H9 (cell line): ENCODE measurements around the gene PAGE3. TPM values are rescaled to one million over a fixed set of nuclear protein-coding genes. Genes with fewer than 3 reads are reported as not detected.

ENCODE experiments used
- DNase-seq: peaks from one replicate; pipeline ENCODE4 v3.0.0-alpha.2; 2017
- H2AFZ ChIP-seq: one replicate; pipeline ENCODE4 v1.6.1; 2013; ENCODE audit warnings: mild to moderate bottlenecking, low read length, control low read depth, moderate library complexity
- H2AK5ac ChIP-seq: 2 replicates; pipeline ENCODE4 v1.6.1; 2013; ENCODE audit warnings: low read length, control low read depth, mixed read lengths; ENCODE audit not compliant: insufficient read length
- H2BK120ac ChIP-seq: one replicate; pipeline ENCODE4 v1.6.1; 2013; ENCODE audit warnings: low read depth, mild to moderate bottlenecking, low read length, control low read depth, inconsistent platforms; ENCODE audit not compliant: poor library complexity, severe bottlenecking
- H2BK12ac ChIP-seq: 2 replicates; pipeline ENCODE4 v1.6.1; 2013; ENCODE audit warnings: low read length, control low read depth, mixed read lengths, low read depth; ENCODE audit not compliant: insufficient read length
- H2BK15ac ChIP-seq: 2 replicates; pipeline ENCODE4 v1.6.1; 2013; ENCODE audit warnings: low read depth, low read length, control low read depth
- H2BK20ac ChIP-seq: one replicate; pipeline ENCODE4 v1.6.1; 2013; ENCODE audit warnings: low read depth, mild to moderate bottlenecking, low read length, control low read depth, inconsistent platforms; ENCODE audit not compliant: poor library complexity, severe bottlenecking
- H2BK5ac ChIP-seq: 2 replicates; pipeline ENCODE4 v1.6.1; 2013; ENCODE audit warnings: low read length, control low read depth, mixed read lengths; ENCODE audit not compliant: insufficient read length
- H3K14ac ChIP-seq: 2 replicates; pipeline ENCODE4 v1.6.1; 2013; ENCODE audit warnings: low read length, control low read depth; ENCODE audit not compliant: insufficient read depth
- H3K18ac ChIP-seq: 2 replicates; pipeline ENCODE4 v1.6.1; 2013; ENCODE audit warnings: low read depth, mild to moderate bottlenecking, mixed read lengths, low read length, control low read depth; ENCODE audit not compliant: insufficient read length
- H3K23ac ChIP-seq: 2 replicates; pipeline ENCODE4 v1.6.1; 2013; ENCODE audit warnings: low read length, control low read depth, mixed read lengths, low read depth; ENCODE audit not compliant: insufficient read length
- H3K23me2 ChIP-seq: 2 replicates; pipeline ENCODE4 v1.6.1; 2013; ENCODE audit warnings: low read depth, mild to moderate bottlenecking, mixed read lengths, low read length, control low read depth; ENCODE audit not compliant: insufficient read length, poor library complexity, severe bottlenecking
- H3K27ac ChIP-seq: 2 replicates; pipeline ENCODE4 v1.5.1; 2013; ENCODE audit warnings: low read length, control low read depth, mixed read lengths, low read depth; ENCODE audit not compliant: insufficient read length
- H3K27me3 ChIP-seq: 2 replicates; pipeline ENCODE4 v1.6.1; 2013; ENCODE audit warnings: low read length, control low read depth, inconsistent platforms; ENCODE audit not compliant: insufficient read depth
- H3K4ac ChIP-seq: 2 replicates; pipeline ENCODE4 v1.6.1; 2013; ENCODE audit warnings: low read depth, mild to moderate bottlenecking, control low read depth, inconsistent platforms, low read length, moderate library complexity
- H3K4me1 ChIP-seq: 2 replicates; pipeline ENCODE4 v1.6.1; 2013; ENCODE audit warnings: low read length, control low read depth, inconsistent platforms; ENCODE audit not compliant: insufficient read depth
- H3K4me2 ChIP-seq: 2 replicates; pipeline ENCODE4 v1.6.1; 2013; ENCODE audit warnings: low read length, control low read depth, mixed read lengths; ENCODE audit not compliant: insufficient read length, insufficient read depth
- H3K56ac ChIP-seq: 2 replicates; pipeline ENCODE4 v1.6.1; 2013; ENCODE audit warnings: low read depth, mild to moderate bottlenecking, mixed read lengths, low read length, control low read depth; ENCODE audit not compliant: insufficient read length
- H3K79me1 ChIP-seq: 2 replicates; pipeline ENCODE4 v1.6.1; 2013; ENCODE audit warnings: low read depth, mild to moderate bottlenecking, moderate library complexity, low read length, control low read depth, inconsistent platforms; ENCODE audit not compliant: insufficient read depth, poor library complexity, severe bottlenecking
- H3K79me2 ChIP-seq: 2 replicates; pipeline ENCODE4 v1.6.1; 2013; ENCODE audit warnings: low read length, control low read depth, inconsistent platforms; ENCODE audit not compliant: insufficient read depth
- H3K9ac ChIP-seq: 2 replicates; pipeline ENCODE4 v1.6.1; 2013; ENCODE audit warnings: low read length, control low read depth, mixed read lengths; ENCODE audit not compliant: insufficient read length; ENCODE audit errors: extremely low read depth
- H3K9me3 ChIP-seq: one replicate; pipeline ENCODE4 v1.6.1; 2013; ENCODE audit warnings: low read depth, low read length, inconsistent platforms; ENCODE audit not compliant: control insufficient read depth
- H3T11ph ChIP-seq: one replicate; pipeline ENCODE4 v1.6.1; 2013; ENCODE audit warnings: mild to moderate bottlenecking, low read length, control low read depth, inconsistent platforms
- H4K20me1 ChIP-seq: one replicate; pipeline ENCODE4 v1.6.1; 2013; ENCODE audit not compliant: control insufficient read depth, insufficient read length, insufficient read depth
- H4K5ac ChIP-seq: 2 replicates; pipeline ENCODE4 v1.6.1; 2013; ENCODE audit warnings: low read depth, mild to moderate bottlenecking, mixed read lengths, low read length, control low read depth; ENCODE audit not compliant: insufficient read length
- H4K8ac ChIP-seq: replicated peaks from 2 replicates; pipeline ENCODE4 v1.6.1; 2013; ENCODE audit warnings: low read length, control low read depth, mixed read lengths, low read depth; ENCODE audit not compliant: insufficient read length
- H4K91ac ChIP-seq: 2 replicates; pipeline ENCODE4 v1.6.1; 2013; ENCODE audit warnings: low read depth, mild to moderate bottlenecking, moderate library complexity, mixed read lengths, low read length, control low read depth; ENCODE audit not compliant: insufficient read length
- H3K27ac Mint-ChIP-seq, 3 experiments: 2 replicates in 2 of 3; 3 replicates in 1 of 3; pipeline ENCODE4 v1.8.0; 2020 to 2021; ENCODE audit warnings: mixed read lengths in 3 of 3, mild to moderate bottlenecking in 1 of 3, moderate library complexity in 1 of 3
- H3K27me3 Mint-ChIP-seq: 2 replicates; pipeline ENCODE4 v1.8.0; 2021; ENCODE audit warnings: low read depth, mild to moderate bottlenecking, moderate library complexity, mixed read lengths
- H3K36me3 Mint-ChIP-seq, 3 experiments: 2 replicates in 2 of 3; 3 replicates in 1 of 3; pipeline ENCODE4 v1.8.0; 2020 to 2021; ENCODE audit warnings: low read depth in 3 of 3, mixed read lengths in 3 of 3; ENCODE audit not compliant: insufficient read depth in 1 of 3
- H3K4me1 Mint-ChIP-seq, 2 experiments: 2 replicates each; pipeline ENCODE4 v1.8.0; 2020; ENCODE audit warnings: mixed read lengths in 2 of 2
- H3K4me3 Mint-ChIP-seq, 2 experiments: 2 replicates in 1 of 2; 3 replicates in 1 of 2; pipeline ENCODE4 v1.8.0; 2020 to 2021; ENCODE audit warnings: mild to moderate bottlenecking in 2 of 2, mixed read lengths in 2 of 2, moderate library complexity in 1 of 2
- H3K9me3 Mint-ChIP-seq, 2 experiments: 2 replicates in 1 of 2; 3 replicates in 1 of 2; pipeline ENCODE4 v1.8.0; 2020; ENCODE audit warnings: mild to moderate bottlenecking in 2 of 2, mixed read lengths in 2 of 2, moderate library complexity in 1 of 2
- CTCF ChIP-seq: fragments of 200-600 bp; sonication (generic); conservative IDR thresholded peaks from 3 replicates; pipeline ENCODE4 v1.8.0; 2021; ENCODE audit warnings: antibody characterized with exemption, mild to moderate bottlenecking
- WGBS: extraction: QIAGEN DNeasy Blood & Tissue Kit; methylation state at CpG from one replicate; pipeline ENCODE4 v1.1.7; 2013; ENCODE audit warnings: missing lambda C conversion rate, low lambda C conversion rate, mixed read lengths; ENCODE audit not compliant: insufficient read length; ENCODE audit errors: extremely low coverage; 5-methylcytosine and 5-hydroxymethylcytosine counted together
- total RNA-seq: library from RNA; stranded (reverse); gene quantifications from 2 replicates; pipeline ENCODE4 v1.2.1, GENCODE V29; 2021

Gene PAGE3
- total RNA-seq, 1 experiment from 2014 or later: not detected

- H3K79me1 ChIP-seq: no peaks in the 10 kb centered on the region
- H4K20me1 ChIP-seq: no peaks in the 10 kb centered on the region
- no peaks in the 10 kb centered on the region for H3K23me2 ChIP-seq
- no peak overlapping the region for H3K4ac ChIP-seq
- no peak overlapping the region for H2BK120ac ChIP-seq
- no peak overlapping the region for H2AFZ ChIP-seq
- H3K56ac ChIP-seq: no peak overlapping the region
- no peak overlapping the region for H4K8ac ChIP-seq
- H3K4me1 Mint-ChIP-seq: no peaks in the 10 kb centered on the region
- no peak overlapping the region for H2BK12ac ChIP-seq
- no peak overlapping the region for H2BK5ac ChIP-seq
- H3K36me3 Mint-ChIP-seq: peaks cover 0 to 30% (median 2%) of the 10 kb centered on the region in 3 experiments; a peak in 5 of 7 replicates
- H4K5ac ChIP-seq: no peak overlapping the region
- H2BK20ac ChIP-seq: no peak overlapping the region
- no peak overlapping the region for H2BK15ac ChIP-seq
- peaks cover 75 to 83% of the 10 kb centered on the region in 2 experiments for H3K9me3 Mint-ChIP-seq
- H3K27ac Mint-ChIP-seq: no peak overlapping the region
- no peak overlapping the region for H3K23ac ChIP-seq
- H3K79me2 ChIP-seq: no peaks in the 10 kb centered on the region
- no peaks in the 10 kb centered on the region for H3K4me1 ChIP-seq
- H3K4me2 ChIP-seq: no peak overlapping the region
- no peak overlapping the region for H3K14ac ChIP-seq
- peaks cover 27% of the 10 kb centered on the region for H3K9me3 ChIP-seq
- H2AK5ac ChIP-seq: no peak overlapping the region
- H3K18ac ChIP-seq: no peak overlapping the region
- no peak overlapping the region for H3K9ac ChIP-seq
- no CpG with 5 or more reads among the region's 6 CpGs for WGBS
- H4K91ac ChIP-seq: no peak overlapping the region
- H3K27ac ChIP-seq: no peak overlapping the region
- no peaks in the 10 kb centered on the region for H3K27me3 ChIP-seq
- no peak for DNase-seq
- no peak overlapping the region for H3K4me3 Mint-ChIP-seq
- no peak for TF ChIP-seq CTCF
- no peaks in the 10 kb centered on the region; the same call in 1 of the 2 replicates for H3K27me3 Mint-ChIP-seq
- no peak overlapping the region for H3T11ph ChIP-seq
Measured at GRCh38 chrX:55240788-55241340, 23.9 kb downstream of the PAGE3 start.
